ENCODE data around the gene THNSL1. TPM values are rescaled to one million over a fixed set of nuclear protein-coding genes. Genes with fewer than 3 reads are reported as not detected.

The THNSL1 gene
- total and polyA plus RNA-seq, 5 donors from 2014 or later = 0.94 to 6.3 (median 3.1) TPM

- H3K27me3 Mint-ChIP-seq = peaks cover 49% of the 10 kb centered on the region
Observed at GRCh38 chr10:25047591-25048301, 31.3 kb downstream of the THNSL1 start.

GRCh38 chr10:25048450-25048849, 32.0 kb downstream of the THNSL1 start:
- Histone ChIP-seq H3K36me3 (ENCODE audit: control insufficient read depth, insufficient read depth, low read length) (no peaks in the 10 kb centered on the region), H3K27ac (ENCODE audit: insufficient read depth, low read length, poor library complexity, severe bottlenecking) (no peak overlapping the region), H3K9me3 (ENCODE audit: control insufficient read depth in 2 of 2, low read length in 2 of 2) (no peaks in the 10 kb centered on the region), H3K4me3 (ENCODE audit: low read depth, low read length) (no peak overlapping the region), H3K27me3 (ENCODE audit: control insufficient read depth, insufficient read depth, low read length) (peaks cover 8% of the 10 kb centered on the region), H3K4me1 (ENCODE audit: control insufficient read depth, insufficient read depth, low read length, poor library complexity, severe bottlenecking) (no peaks in the 10 kb centered on the region)
- Mint-ChIP-seq H3K4me1 (no peaks in the 10 kb centered on the region), H3K9me3 (peaks cover 0 to 5% (median 0%) of the 10 kb centered on the region in 7 donors), H3K4me3 (no peak overlapping the region), H3K27ac (no peak overlapping the region), H3K27me3 (peaks cover 49% of the 10 kb centered on the region), H3K36me3 (no peaks in the 10 kb centered on the region)
- ATAC-seq (ENCODE audit: low read depth in 2 of 2) = no peak
- no peak for DNase-seq

More at GRCh38 chr10:25047591-25048301, 31.3 kb downstream of the THNSL1 start:
- no peak for DNase-seq
- no peak for ATAC-seq (ENCODE audit: low read depth in 2 of 2)
- no peaks in the 10 kb centered on the region for H3K4me1 ChIP-seq (ENCODE audit: control insufficient read depth, insufficient read depth, low read length, poor library complexity, severe bottlenecking)
- Mint-ChIP-seq H3K36me3 (no peaks in the 10 kb centered on the region), H3K4me1 (no peaks in the 10 kb centered on the region), H3K27ac (no peak overlapping the region), H3K9me3 (peaks cover 0 to 5% (median 0%) of the 10 kb centered on the region in 7 donors), H3K4me3 (no peak overlapping the region)
- H3K36me3 ChIP-seq (ENCODE audit: control insufficient read depth, insufficient read depth, low read length) = no peaks in the 10 kb centered on the region
- no peak overlapping the region for H3K4me3 ChIP-seq (ENCODE audit: low read depth, low read length)
- H3K9me3 ChIP-seq (ENCODE audit: control insufficient read depth in 2 of 2, low read length in 2 of 2) = no peaks in the 10 kb centered on the region
- H3K27ac ChIP-seq (ENCODE audit: insufficient read depth, low read length, poor library complexity, severe bottlenecking) = no peak overlapping the region
- peaks cover 9% of the 10 kb centered on the region for H3K27me3 ChIP-seq (ENCODE audit: control insufficient read depth, insufficient read depth, low read length)

- Histone ChIP-seq H3K27ac (ENCODE audit: insufficient read depth, low read length, poor library complexity, severe bottlenecking) (no peak overlapping the region), H3K4me1 (ENCODE audit: control insufficient read depth, insufficient read depth, low read length, poor library complexity, severe bottlenecking) (no peaks in the 10 kb centered on the region), H3K27me3 (ENCODE audit: control insufficient read depth, insufficient read depth, low read length) (peaks cover 2% of the 10 kb centered on the region), H3K36me3 (ENCODE audit: control insufficient read depth, insufficient read depth, low read length) (no peaks in the 10 kb centered on the region), H3K4me3 (ENCODE audit: low read depth, low read length) (no peak overlapping the region), H3K9me3 (ENCODE audit: control insufficient read depth in 2 of 2, low read length in 2 of 2) (no peaks in the 10 kb centered on the region)
- no peak overlapping the region for H3K27ac Mint-ChIP-seq
- no peak overlapping the region for H3K4me3 Mint-ChIP-seq
- H3K36me3 Mint-ChIP-seq = no peaks in the 10 kb centered on the region
- H3K9me3 Mint-ChIP-seq = peaks cover 0 to 5% (median 0%) of the 10 kb centered on the region in 7 donors
- H3K4me1 Mint-ChIP-seq = no peaks in the 10 kb centered on the region
- no peak for DNase-seq
- ATAC-seq (ENCODE audit: low read depth in 2 of 2) = no peak
- peaks cover 41% of the 10 kb centered on the region for H3K27me3 Mint-ChIP-seq
Observed at GRCh38 chr10:25049966-25050365, 33.6 kb downstream of the THNSL1 start.

GRCh38 chr10:25050402-25050801, 34.0 kb downstream of the THNSL1 start:
- ATAC-seq (ENCODE audit: low read depth in 2 of 2) (no peak), DNase-seq (no peak)
- no peaks in the 10 kb centered on the region for H3K36me3 Mint-ChIP-seq
- H3K9me3 ChIP-seq (ENCODE audit: control insufficient read depth in 2 of 2, low read length in 2 of 2) = no peaks in the 10 kb centered on the region
- no peak overlapping the region for H3K27ac Mint-ChIP-seq
- no peaks in the 10 kb centered on the region for H3K36me3 ChIP-seq (ENCODE audit: control insufficient read depth, insufficient read depth, low read length)
- H3K9me3 Mint-ChIP-seq = peaks cover 0 to 5% (median 0%) of the 10 kb centered on the region in 7 donors
- H3K4me3 ChIP-seq (ENCODE audit: low read depth, low read length) = no peak overlapping the region
- no peak overlapping the region for H3K4me3 Mint-ChIP-seq
- no peak overlapping the region for H3K27ac ChIP-seq (ENCODE audit: insufficient read depth, low read length, poor library complexity, severe bottlenecking)
- no peaks in the 10 kb centered on the region for H3K4me1 Mint-ChIP-seq
- H3K4me1 ChIP-seq (ENCODE audit: control insufficient read depth, insufficient read depth, low read length, poor library complexity, severe bottlenecking) = no peaks in the 10 kb centered on the region
- peaks cover 2% of the 10 kb centered on the region for H3K27me3 ChIP-seq (ENCODE audit: control insufficient read depth, insufficient read depth, low read length)
- H3K27me3 Mint-ChIP-seq = peaks cover 36% of the 10 kb centered on the region

GRCh38 chr10:25052012-25052411, 35.6 kb downstream of the THNSL1 start:
- ATAC-seq (ENCODE audit: low read depth in 2 of 2) (no peak), DNase-seq (no peak)
- H3K9me3 Mint-ChIP-seq = peaks cover 0 to 5% (median 0%) of the 10 kb centered on the region in 7 donors
- H3K36me3 Mint-ChIP-seq = no peaks in the 10 kb centered on the region
- H3K4me3 Mint-ChIP-seq = no peak overlapping the region
- H3K27ac Mint-ChIP-seq = no peak overlapping the region
- H3K4me1 Mint-ChIP-seq = no peaks in the 10 kb centered on the region
- Histone ChIP-seq H3K9me3 (ENCODE audit: control insufficient read depth in 2 of 2, low read length in 2 of 2) (no peaks in the 10 kb centered on the region), H3K4me3 (ENCODE audit: low read depth, low read length) (no peak overlapping the region), H3K27ac (ENCODE audit: insufficient read depth, low read length, poor library complexity, severe bottlenecking) (no peak overlapping the region), H3K36me3 (ENCODE audit: control insufficient read depth, insufficient read depth, low read length) (no peaks in the 10 kb centered on the region), H3K27me3 (ENCODE audit: control insufficient read depth, insufficient read depth, low read length) (peaks cover 2% of the 10 kb centered on the region), H3K4me1 (ENCODE audit: control insufficient read depth, insufficient read depth, low read length, poor library complexity, severe bottlenecking) (no peaks in the 10 kb centered on the region)
- H3K27me3 Mint-ChIP-seq = peaks cover 24% of the 10 kb centered on the region

GRCh38 chr10:25056726-25057125, 40.3 kb downstream of the THNSL1 start:
- peaks cover 0 to 1% (median 0%) of the 10 kb centered on the region in 4 donors for H3K4me1 Mint-ChIP-seq
- H3K9me3 Mint-ChIP-seq = peaks cover 0 to 1% (median 0%) of the 10 kb centered on the region in 7 donors
- no peak overlapping the region for H3K27ac ChIP-seq (ENCODE audit: insufficient read depth, low read length, poor library complexity, severe bottlenecking)
- no peak overlapping the region for H3K27ac Mint-ChIP-seq
- no peak for DNase-seq
- no peaks in the 10 kb centered on the region for H3K36me3 ChIP-seq (ENCODE audit: control insufficient read depth, insufficient read depth, low read length)
- no peaks in the 10 kb centered on the region for H3K27me3 ChIP-seq (ENCODE audit: control insufficient read depth, insufficient read depth, low read length)
- H3K4me3 Mint-ChIP-seq = no peak overlapping the region
- no peaks in the 10 kb centered on the region for H3K36me3 Mint-ChIP-seq
- no peaks in the 10 kb centered on the region for H3K9me3 ChIP-seq (ENCODE audit: control insufficient read depth in 2 of 2, low read length in 2 of 2)
- H3K4me3 ChIP-seq (ENCODE audit: low read depth, low read length) = no peak overlapping the region
- H3K27me3 Mint-ChIP-seq = peaks cover 10% of the 10 kb centered on the region
- ATAC-seq (ENCODE audit: low read depth in 2 of 2) = no peak
- no peaks in the 10 kb centered on the region for H3K4me1 ChIP-seq (ENCODE audit: control insufficient read depth, insufficient read depth, low read length, poor library complexity, severe bottlenecking)

- H3K27ac Mint-ChIP-seq = no peak overlapping the region
- H3K9me3 Mint-ChIP-seq = peaks cover 0 to 2% (median 0%) of the 10 kb centered on the region in 7 donors
- no peak for DNase-seq
- H3K4me3 ChIP-seq (ENCODE audit: low read depth, low read length) = no peak overlapping the region
- H3K36me3 Mint-ChIP-seq = no peaks in the 10 kb centered on the region
- H3K4me1 Mint-ChIP-seq = peaks cover 0 to 9% (median 4%) of the 10 kb centered on the region in 4 donors
- H3K27me3 Mint-ChIP-seq = peaks cover 10% of the 10 kb centered on the region
- H3K4me3 Mint-ChIP-seq = no peak overlapping the region
- no peaks in the 10 kb centered on the region for H3K4me1 ChIP-seq (ENCODE audit: control insufficient read depth, insufficient read depth, low read length, poor library complexity, severe bottlenecking)
- H3K9me3 ChIP-seq (ENCODE audit: control insufficient read depth in 2 of 2, low read length in 2 of 2) = no peaks in the 10 kb centered on the region
- no peak overlapping the region for H3K27ac ChIP-seq (ENCODE audit: insufficient read depth, low read length, poor library complexity, severe bottlenecking)
- H3K27me3 ChIP-seq (ENCODE audit: control insufficient read depth, insufficient read depth, low read length) = no peaks in the 10 kb centered on the region
- ATAC-seq (ENCODE audit: low read depth in 2 of 2) = no peak
- H3K36me3 ChIP-seq (ENCODE audit: control insufficient read depth, insufficient read depth, low read length) = no peaks in the 10 kb centered on the region
Observed at GRCh38 chr10:25057886-25058285, 41.5 kb downstream of the THNSL1 start.

- Histone ChIP-seq H3K27ac (ENCODE audit: insufficient read depth, low read length, poor library complexity, severe bottlenecking) (no peak overlapping the region), H3K4me1 (ENCODE audit: control insufficient read depth, insufficient read depth, low read length, poor library complexity, severe bottlenecking) (no peaks in the 10 kb centered on the region), H3K27me3 (ENCODE audit: control insufficient read depth, insufficient read depth, low read length) (no peaks in the 10 kb centered on the region), H3K4me3 (ENCODE audit: low read depth, low read length) (no peak overlapping the region), H3K36me3 (ENCODE audit: control insufficient read depth, insufficient read depth, low read length) (no peaks in the 10 kb centered on the region), H3K9me3 (ENCODE audit: control insufficient read depth in 2 of 2, low read length in 2 of 2) (no peaks in the 10 kb centered on the region)
- Mint-ChIP-seq H3K4me1 (peaks cover 0 to 13% (median 6%) of the 10 kb centered on the region in 4 donors), H3K4me3 (no peak overlapping the region), H3K9me3 (peaks cover 0 to 2% (median 0%) of the 10 kb centered on the region in 7 donors), H3K27me3 (peaks cover 15% of the 10 kb centered on the region), H3K36me3 (no peaks in the 10 kb centered on the region), H3K27ac (no peak overlapping the region)
- ATAC-seq (ENCODE audit: low read depth in 2 of 2) (no peak), DNase-seq (no peak)
Observed at GRCh38 chr10:25059990-25060389, 43.6 kb downstream of the THNSL1 start.
